HEK293 (cell line): ENCODE results near the gene NGLY1.

Experiments
- CTCF ChIA-PET: fragments of 350-600 bp; formaldehyde crosslinking; extraction: SDS; loops from one replicate; lab custom pipeline; 2021; ENCODE audit warnings: antibody characterized with exemption; lab: Yijun Ruan, JAX
- POLR2A ChIA-PET: fragments of 300-600 bp; formaldehyde crosslinking; extraction: SDS; loops from one replicate; lab custom pipeline; 2020; ENCODE audit warnings: antibody characterized with exemption, inconsistent platforms; lab: Yijun Ruan, JAX
- H3K27ac ChIP-seq: fragments of 200-500 bp; sonication (Bioruptor generic); 2 replicates; pipeline ENCODE4 v1.5.1; 2014; ENCODE audit warnings: low read depth, low read length, control low read depth, inconsistent platforms; ENCODE audit errors: extremely low read depth
- H3K36me3 ChIP-seq, 2 experiments: fragments of 200-500 bp in 1 of 2; sonication (Bioruptor generic) in 1 of 2; 1 replicate in 1 of 2; 2 replicates in 1 of 2; pipeline ENCODE4 v1.5.1; 2014 to 2017; ENCODE audit warnings: inconsistent platforms in 2 of 2, low read length in 2 of 2; ENCODE audit not compliant: control insufficient read depth in 2 of 2, insufficient read depth in 1 of 2
- H3K4me1 ChIP-seq: fragments of 200-500 bp; sonication (Bioruptor generic); 2 replicates; pipeline ENCODE4 v1.5.1; 2014; ENCODE audit warnings: mild to moderate bottlenecking, low read length, inconsistent platforms; ENCODE audit not compliant: control insufficient read depth, insufficient read depth
- H3K4me3 ChIP-seq: 2 replicates; pipeline ENCODE4 v1.5.1; 2011; ENCODE audit warnings: low read depth, mild to moderate bottlenecking, control low read depth, low read length, moderate library complexity
- H3K9me3 ChIP-seq: fragments of 200-500 bp; sonication (Bioruptor generic); 2 replicates; pipeline ENCODE4 v1.5.1; 2014; ENCODE audit warnings: low read depth, low read length, inconsistent platforms; ENCODE audit not compliant: control insufficient read depth, insufficient read depth
- MYNN ChIP-seq: fragments of 450-650 bp; formaldehyde crosslinking; IDR thresholded peaks from 2 replicates; pipeline ENCODE4 v1.5.1; 2016; ENCODE audit warnings: missing biosample characterization, missing genetic modification characterization, borderline replicate concordance
- MZF1 ChIP-seq: fragments of 450-650 bp; formaldehyde crosslinking; IDR thresholded peaks from 2 replicates; pipeline ENCODE4 v1.5.1; 2017; ENCODE audit warnings: missing biosample characterization, missing genetic modification characterization, borderline replicate concordance
- SP3 ChIP-seq: fragments of 450-650 bp; formaldehyde crosslinking; IDR thresholded peaks from 2 replicates; pipeline ENCODE4 v1.5.1; 2016; ENCODE audit warnings: missing biosample characterization, missing genetic modification characterization
- TCF7L2 ChIP-seq: IDR thresholded peaks from 2 replicates; pipeline ENCODE4 v1.6.1; 2011; ENCODE audit warnings: low read depth, mild to moderate bottlenecking, inconsistent platforms, low read length, moderate library complexity, borderline replicate concordance
- YY1 ChIP-seq: fragments of 450-650 bp; formaldehyde crosslinking; IDR thresholded peaks from 2 replicates; pipeline ENCODE4 v1.5.1; 2018; ENCODE audit warnings: missing biosample characterization, missing genetic modification characterization
- ZBTB17 ChIP-seq: fragments of 450-650 bp; formaldehyde crosslinking; IDR thresholded peaks from 2 replicates; pipeline ENCODE4 v1.5.1; 2016; ENCODE audit warnings: missing biosample characterization, missing genetic modification characterization
- ZBTB21 ChIP-seq: fragments of 450-650 bp; formaldehyde crosslinking; IDR thresholded peaks from 2 replicates; pipeline ENCODE4 v1.5.1; 2017; ENCODE audit warnings: missing biosample characterization, missing genetic modification characterization
- ZBTB7A ChIP-seq: fragments of 450-650 bp; formaldehyde crosslinking; IDR thresholded peaks from 2 replicates; pipeline ENCODE4 v1.5.1; 2016; ENCODE audit warnings: low read depth, missing biosample characterization, missing genetic modification characterization
- ZIC2 ChIP-seq: fragments of 450-650 bp; formaldehyde crosslinking; IDR thresholded peaks from 2 replicates; pipeline ENCODE4 v1.5.1; 2016; ENCODE audit warnings: missing biosample characterization, missing genetic modification characterization
- ZNF148 ChIP-seq: fragments of 450-650 bp; formaldehyde crosslinking; IDR thresholded peaks from 2 replicates; pipeline ENCODE4 v1.5.0; 2017; ENCODE audit warnings: missing biosample characterization, missing genetic modification characterization, borderline replicate concordance
- ZNF155 ChIP-seq: fragments of 450-650 bp; formaldehyde crosslinking; IDR thresholded peaks from 2 replicates; pipeline ENCODE4 v1.5.1; 2016; ENCODE audit warnings: missing biosample characterization, missing genetic modification characterization
- ZNF274 ChIP-seq, 2 experiments: fragments of 200-500 bp in 1 of 2; fragments of 450-650 bp in 1 of 2; sonication (Bioruptor generic) in 1 of 2; formaldehyde crosslinking in 1 of 2; IDR thresholded peaks; 2 replicates each; pipeline versions ENCODE4 v1.5.1 to v1.6.1; 2014 to 2016; ENCODE audit warnings: borderline replicate concordance in 1 of 2, inconsistent platforms in 1 of 2, low read length in 1 of 2, missing biosample characterization in 1 of 2, missing genetic modification characterization in 1 of 2
- ZNF350 ChIP-seq: fragments of 450-650 bp; formaldehyde crosslinking; IDR thresholded peaks from 2 replicates; pipeline ENCODE4 v1.5.0; 2017; ENCODE audit warnings: missing biosample characterization, mild to moderate bottlenecking, missing genetic modification characterization
- ZNF394 ChIP-seq: fragments of 450-650 bp; formaldehyde crosslinking; IDR thresholded peaks from 2 replicates; pipeline ENCODE4 v1.5.1; 2016; ENCODE audit warnings: missing biosample characterization, missing genetic modification characterization, mild to moderate bottlenecking, moderate library complexity, borderline replicate concordance
- ZNF404 ChIP-seq: fragments of 450-650 bp; formaldehyde crosslinking; IDR thresholded peaks from 2 replicates; pipeline ENCODE4 v1.5.1; 2017; ENCODE audit warnings: missing biosample characterization, missing genetic modification characterization
- ZNF510 ChIP-seq: fragments of 450-650 bp; formaldehyde crosslinking; IDR thresholded peaks from 2 replicates; pipeline ENCODE4 v1.5.1; 2018; ENCODE audit warnings: mild to moderate bottlenecking, missing genetic modification characterization, missing biosample characterization; ENCODE audit not compliant: insufficient replicate concordance
- ZNF529 ChIP-seq: fragments of 450-650 bp; formaldehyde crosslinking; IDR thresholded peaks from 2 replicates; pipeline ENCODE4 v1.5.1; 2017; ENCODE audit warnings: missing genetic modification characterization, missing biosample characterization; ENCODE audit not compliant: insufficient replicate concordance
- ZNF561 ChIP-seq: fragments of 450-650 bp; IDR thresholded peaks from 2 replicates; pipeline ENCODE4 v1.5.1; 2018; ENCODE audit warnings: missing biosample characterization, missing genetic modification characterization, borderline replicate concordance
- ZNF600 ChIP-seq: fragments of 450-650 bp; formaldehyde crosslinking; IDR thresholded peaks from 2 replicates; pipeline ENCODE4 v1.5.1; 2016; ENCODE audit warnings: missing biosample characterization, missing genetic modification characterization
- ZNF626 ChIP-seq: fragments of 450-650 bp; sonication (Bioruptor Pico); formaldehyde crosslinking; IDR thresholded peaks from 2 replicates; pipeline ENCODE4 v1.5.1; 2018; ENCODE audit warnings: missing biosample characterization, missing genetic modification characterization, inconsistent platforms
- ZNF701 ChIP-seq: fragments of 450-650 bp; formaldehyde crosslinking; IDR thresholded peaks from 2 replicates; pipeline ENCODE4 v1.5.1; 2016; ENCODE audit warnings: missing biosample characterization, missing genetic modification characterization
- ZNF707 ChIP-seq: fragments of 450-650 bp; formaldehyde crosslinking; IDR thresholded peaks from 2 replicates; pipeline ENCODE4 v1.5.1; 2016; ENCODE audit warnings: missing biosample characterization, missing genetic modification characterization
- ZNF777 ChIP-seq: fragments of 450-650 bp; formaldehyde crosslinking; IDR thresholded peaks from 2 replicates; pipeline ENCODE4 v1.5.1; 2017; ENCODE audit warnings: missing biosample characterization, missing genetic modification characterization, borderline replicate concordance
- ZNF791 ChIP-seq: fragments of 450-650 bp; formaldehyde crosslinking; IDR thresholded peaks from 2 replicates; pipeline ENCODE4 v1.5.1; 2016; ENCODE audit warnings: missing biosample characterization, missing genetic modification characterization

NGLY1 gene

GRCh38 chr3:25768851-25769250 is 14.4 kb downstream of the NGLY1 start (continued):
- TF ChIP-seq ZBTB21: no peak

- no peaks in the 10 kb centered on the region for H3K9me3 ChIP-seq
- no peak overlapping the region for H3K27ac ChIP-seq
- no peak overlapping the region for H3K4me3 ChIP-seq
- POLR2A ChIA-PET: no interaction called here
- no peak for TF ChIP-seq ZNF148 (tag by site-specific recombination)
- TF ChIP-seq, all 188 proteins: peak for 0
- Histone ChIP-seq H3K36me3 (peaks cover 0 to 33% of the 10 kb centered on the region in 2 experiments; a peak in 1 of 3 replicates), H3K4me1 (no peaks in the 10 kb centered on the region)
- CTCF ChIA-PET: no interaction called here
These were observed 31.5 kb downstream of the NGLY1 start for GRCh38 chr3:25751725-25752124.

GRCh38 chr3:25751048-25751447 is 32.2 kb downstream of the NGLY1 start:
- CTCF ChIA-PET: no interaction called here
- Histone ChIP-seq H3K27ac (no peak overlapping the region), H3K4me1 (no peaks in the 10 kb centered on the region), H3K36me3 (peaks cover 0 to 36% of the 10 kb centered on the region in 2 experiments; a peak in 2 of 3 replicates), H3K9me3 (no peaks in the 10 kb centered on the region), H3K4me3 (no peak overlapping the region)
- TF ChIP-seq ZBTB17 (tag by site-specific recombination): no peak
- no peak for TF ChIP-seq ZNF701 (tag by site-specific recombination)
- no peak for TF ChIP-seq ZNF394 (tag by site-specific recombination)
- TF ChIP-seq ZNF626: no peak
- no peak for TF ChIP-seq ZBTB7A (tag by site-specific recombination)
- no peak for TF ChIP-seq MYNN (tag by site-specific recombination)
- TF ChIP-seq ZNF510 (tag by site-specific recombination): no peak
- TF ChIP-seq ZNF155 (tag by site-specific recombination): no peak
- POLR2A ChIA-PET: no interaction called here

- Histone ChIP-seq H3K36me3 (peaks cover 0 to 44% of the 10 kb centered on the region in 2 experiments; a peak in 2 of 3 replicates), H3K9me3 (no peaks in the 10 kb centered on the region), H3K27ac (no peak overlapping the region), H3K4me3 (no peak overlapping the region), H3K4me1 (no peaks in the 10 kb centered on the region)
- CTCF ChIA-PET: no interaction called here
- TF ChIP-seq ZNF791: no peak
- TF ChIP-seq ZNF777 (tag by site-specific recombination): no peak
- TF ChIP-seq ZNF274 (IDR thresholded peaks at IDR 0.05; ENCODE audit: low read length): no peak
- TF ChIP-seq ZNF274 (tag by site-specific recombination; IDR thresholded peaks at IDR 0.05; ENCODE audit: borderline replicate concordance): no peak
- TF ChIP-seq ZNF707: no peak
- no peak for TF ChIP-seq YY1
- no peak for TF ChIP-seq ZBTB7A (tag by site-specific recombination)
- no peak for TF ChIP-seq MZF1 (tag by site-specific recombination)
- TF ChIP-seq ZNF350 (tag by site-specific recombination): no peak
- TF ChIP-seq ZIC2 (tag by site-specific recombination): no peak
- TF ChIP-seq ZNF529 (tag by site-specific recombination): no peak
- TF ChIP-seq TCF7L2: no peak
- no peak for TF ChIP-seq SP3
- TF ChIP-seq ZNF404 (tag by site-specific recombination): no peak
- no peak for TF ChIP-seq ZNF561 (tag by site-specific recombination)
- no peak for TF ChIP-seq ZNF600 (tag by site-specific recombination)
- POLR2A ChIA-PET: no interaction called here
These were observed 34.1 kb downstream of the NGLY1 start for GRCh38 chr3:25749031-25749581.
